Liver (tissue), 3 donors: Measurements from ENCODE around the gene GPR132.

Experiments
- CTCF ChIP-seq: fragments of 150-350 bp; IDR thresholded peaks from 2 replicates; pipeline ENCODE4 v1.5.1; 2017; ENCODE audit warnings: improper control_type of control experiment, low read depth, low read length; ENCODE audit not compliant: missing input control
- GABPA ChIP-seq, 2 donors: IDR thresholded peaks in 1 of 2; conservative IDR thresholded peaks in 1 of 2; 2 replicates each; pipeline ENCODE4 v1.6.1; 2016; ENCODE audit warnings: antibody characterized with exemption in 2 of 2, mild to moderate bottlenecking in 1 of 2, moderate library complexity in 1 of 2
- NR2F2 ChIP-seq: IDR thresholded peaks from 2 replicates; pipeline ENCODE4 v1.6.1; 2016; ENCODE audit warnings: antibody characterized with exemption
- RAD21 ChIP-seq, 2 donors: IDR thresholded peaks; 2 replicates each; pipeline ENCODE4 v1.6.1; 2016; ENCODE audit warnings: antibody characterized with exemption in 2 of 2, mild to moderate bottlenecking in 2 of 2
- REST ChIP-seq: IDR thresholded peaks from 2 replicates; pipeline ENCODE4 v1.6.1; 2016; ENCODE audit warnings: antibody characterized with exemption, mild to moderate bottlenecking
- RXRA ChIP-seq, 2 donors: IDR thresholded peaks; 2 replicates each; pipeline ENCODE4 v1.6.1; 2017 to 2018; ENCODE audit warnings: antibody characterized with exemption in 2 of 2, mild to moderate bottlenecking in 1 of 2
- SP1 ChIP-seq: IDR thresholded peaks from 2 replicates; pipeline ENCODE4 v1.6.1; 2018; ENCODE audit warnings: antibody characterized with exemption, mild to moderate bottlenecking
- YY1 ChIP-seq: IDR thresholded peaks from 2 replicates; pipeline ENCODE4 v1.6.1; 2016; ENCODE audit warnings: antibody characterized with exemption, mild to moderate bottlenecking
- donor health status: healthy.
- donor health status: healthy.

GRCh38 chr14:105043641-105044040 is 21.6 kb downstream of the GPR132 start:
- TF ChIP-seq CTCF = no peak
- TF ChIP-seq RXRA (IDR thresholded peaks at IDR 0.05) = no peak
- TF ChIP-seq RAD21 (IDR thresholded peaks at IDR 0.05) = no peak
- no peak for TF ChIP-seq YY1
- TF ChIP-seq GABPA (IDR thresholded peaks at IDR 0.05 in 1 of 2, conservative IDR thresholded peaks at IDR 0.05 in 1 of 2) = no peak
- no peak for TF ChIP-seq NR2F2
- TF ChIP-seq SP1 = no peak
- TF ChIP-seq REST = no peak
